BJ (cell line): ENCODE data around the gene OCEL1. TPM values are rescaled to one million over a fixed set of nuclear protein-coding genes. Genes with fewer than 3 reads are reported as not detected.

ENCODE experiments used
- CTCF ChIA-PET: fragments of 350-600 bp; formaldehyde crosslinking; extraction: SDS; loops from one replicate; lab custom pipeline; 2021; ENCODE audit warnings: antibody characterized with exemption, inconsistent platforms; lab: Yijun Ruan, JAX
- POLR2A ChIA-PET: fragments of 300-600 bp; sonication (Branson Sonifier 250); formaldehyde crosslinking; extraction: SDS; loops from one replicate; lab custom pipeline; 2021; ENCODE audit warnings: antibody characterized with exemption; lab: Charles Lee
- DNase-seq: peaks from one replicate; pipeline ENCODE4 v3.0.0-alpha.2; 2011; ENCODE audit warnings: low read depth
- H3K27me3 ChIP-seq: 2 replicates; pipeline ENCODE4 v1.6.0; 2011; ENCODE audit warnings: low read length; ENCODE audit not compliant: control insufficient read depth, insufficient read depth
- H3K36me3 ChIP-seq: 2 replicates; pipeline ENCODE4 v1.5.1; 2011; ENCODE audit warnings: low read length; ENCODE audit not compliant: control insufficient read depth, insufficient read depth
- H3K4me3 ChIP-seq: 2 replicates; pipeline ENCODE4 v1.5.1; 2011; ENCODE audit warnings: low read depth, mild to moderate bottlenecking, control low read depth, low read length
- polyA plus RNA-seq: library from polyadenylated mRNA; depleted of rRNA; stranded (reverse); fragments of >200 nt; gene quantifications from 2 replicates; pipeline ENCODE4 v1.2.3, GENCODE V29; 2011
- TF ChIP-seq, protein P1 (sequence below): IDR thresholded peaks from 2 replicates; pipeline ENCODE4 v1.5.1; 2011; ENCODE audit warnings: low read depth, mild to moderate bottlenecking, control low read depth, inconsistent platforms, low read length, moderate library complexity; ENCODE audit not compliant: insufficient read depth

The OCEL1 gene
- polyA plus RNA-seq, 1 experiment = 10.0 TPM

DNA sequence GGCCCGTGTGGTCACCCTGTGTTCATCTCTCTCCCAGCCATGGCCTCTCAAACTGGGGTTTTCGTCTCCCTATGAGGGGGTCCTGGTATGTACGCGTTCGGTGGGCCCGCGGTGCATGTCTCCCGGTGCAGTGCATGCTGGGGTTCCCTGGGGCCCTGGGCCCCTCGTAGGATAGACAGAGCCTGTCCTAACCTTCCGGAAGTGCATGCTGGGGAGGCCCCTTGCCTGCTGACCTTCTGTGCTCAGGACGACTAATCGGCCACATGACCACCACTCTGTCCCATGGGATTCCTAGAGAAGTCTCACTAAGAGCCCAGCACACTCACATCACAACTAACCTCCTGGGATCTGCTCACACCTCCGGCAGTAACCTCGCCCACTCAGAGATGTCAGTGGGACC lies 15.7 kb upstream of the OCEL1 start:
- ChIA-PET POLR2A (no interaction called here), CTCF (interaction anchor here (1.4 kb wide), 1 partner anchor 16 kb away, joined by 3 read pairs; the partner anchor contains the start of gene OCEL1)
- TF ChIP-seq, protein P1, sequence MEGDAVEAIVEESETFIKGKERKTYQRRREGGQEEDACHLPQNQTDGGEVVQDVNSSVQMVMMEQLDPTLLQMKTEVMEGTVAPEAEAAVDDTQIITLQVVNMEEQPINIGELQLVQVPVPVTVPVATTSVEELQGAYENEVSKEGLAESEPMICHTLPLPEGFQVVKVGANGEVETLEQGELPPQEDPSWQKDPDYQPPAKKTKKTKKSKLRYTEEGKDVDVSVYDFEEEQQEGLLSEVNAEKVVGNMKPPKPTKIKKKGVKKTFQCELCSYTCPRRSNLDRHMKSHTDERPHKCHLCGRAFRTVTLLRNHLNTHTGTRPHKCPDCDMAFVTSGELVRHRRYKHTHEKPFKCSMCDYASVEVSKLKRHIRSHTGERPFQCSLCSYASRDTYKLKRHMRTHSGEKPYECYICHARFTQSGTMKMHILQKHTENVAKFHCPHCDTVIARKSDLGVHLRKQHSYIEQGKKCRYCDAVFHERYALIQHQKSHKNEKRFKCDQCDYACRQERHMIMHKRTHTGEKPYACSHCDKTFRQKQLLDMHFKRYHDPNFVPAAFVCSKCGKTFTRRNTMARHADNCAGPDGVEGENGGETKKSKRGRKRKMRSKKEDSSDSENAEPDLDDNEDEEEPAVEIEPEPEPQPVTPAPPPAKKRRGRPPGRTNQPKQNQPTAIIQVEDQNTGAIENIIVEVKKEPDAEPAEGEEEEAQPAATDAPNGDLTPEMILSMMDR = no peak
- no peak for DNase-seq
- no peaks in the 10 kb centered on the region for H3K27me3 ChIP-seq
- H3K36me3 ChIP-seq = peaks cover 43% of the 10 kb centered on the region
- no peak overlapping the region for H3K4me3 ChIP-seq

DNA sequence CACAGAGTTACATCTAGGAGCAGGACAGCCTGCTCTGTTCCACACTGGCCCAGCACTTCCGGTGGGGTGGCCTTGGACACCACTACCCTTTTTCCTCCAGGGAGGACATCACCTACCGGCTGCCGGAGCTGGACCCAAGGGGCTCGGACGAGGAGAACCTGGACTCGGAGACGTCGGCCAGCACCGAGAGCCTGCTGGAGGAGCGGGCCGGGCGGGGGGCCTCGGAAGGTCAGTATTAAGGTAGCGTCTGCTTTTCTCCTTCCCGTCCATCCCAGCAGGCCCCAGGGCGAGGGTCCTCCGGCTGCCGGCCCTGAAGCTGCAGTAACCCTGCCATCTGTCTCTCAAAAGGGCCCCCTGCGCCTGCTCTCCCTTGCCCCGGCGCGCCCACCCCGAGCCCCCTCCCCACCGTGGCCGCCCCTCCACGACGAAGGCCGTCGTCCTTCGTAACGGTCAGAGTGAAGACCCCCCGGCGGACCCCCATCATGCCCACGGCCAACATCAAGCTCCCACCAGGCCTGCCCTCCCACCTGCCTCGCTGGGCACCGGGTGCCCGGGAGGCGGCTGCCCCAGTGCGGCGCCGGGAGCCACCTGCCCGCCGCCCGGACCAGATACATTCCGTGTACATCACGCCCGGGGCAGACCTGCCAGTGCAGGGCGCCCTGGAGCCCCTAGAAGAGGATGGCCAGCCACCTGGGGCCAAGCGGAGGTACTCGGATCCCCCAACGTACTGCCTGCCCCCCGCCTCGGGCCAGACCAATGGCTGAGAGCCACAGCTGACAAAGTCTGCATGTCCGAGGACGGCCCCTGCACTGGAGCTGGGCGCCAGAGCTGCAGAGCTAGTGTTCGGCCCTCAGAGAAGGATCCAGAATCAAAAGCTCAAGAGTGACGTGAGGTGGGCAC lies 14.2 kb upstream of the OCEL1 start:
- TF ChIP-seq, protein P1 = no peak
- DNase-seq = no peak
- Histone ChIP-seq H3K4me3 (no peak overlapping the region), H3K27me3 (no peaks in the 10 kb centered on the region), H3K36me3 (peaks cover 31% of the 10 kb centered on the region)
- ChIA-PET CTCF (no interaction called here), POLR2A (interaction anchor here (0.6 kb wide), 1 partner anchor 15 kb away, joined by 5 read pairs; no protein-coding TSS in a partner anchor)

DNA sequence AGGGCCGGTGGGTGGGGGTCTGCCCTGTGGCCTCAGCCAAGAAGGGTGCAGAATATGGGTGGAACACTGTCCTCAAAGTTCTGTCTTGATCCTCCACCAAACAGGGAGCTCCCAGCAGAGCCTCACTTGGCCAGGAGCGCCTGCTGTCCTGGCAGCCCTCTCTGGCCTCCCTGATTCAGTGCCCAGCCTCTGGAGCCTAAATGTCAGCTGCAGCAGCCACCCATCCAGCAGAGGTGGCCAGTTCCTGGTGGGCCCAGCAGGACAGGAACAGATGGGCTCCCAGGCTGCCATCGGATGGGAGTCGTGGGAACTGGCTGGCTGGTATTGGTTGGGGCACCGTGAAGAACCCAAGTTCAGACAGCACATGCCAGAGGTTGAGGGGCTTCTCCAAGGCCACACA lies 12.7 kb upstream of the OCEL1 start:
- H3K36me3 ChIP-seq = peaks cover 34% of the 10 kb centered on the region
- TF ChIP-seq, protein P1 = no peak
- H3K27me3 ChIP-seq = no peaks in the 10 kb centered on the region
- POLR2A ChIA-PET = no interaction called here
- no peak overlapping the region for H3K4me3 ChIP-seq
- DNase-seq = no peak
- CTCF ChIA-PET = no interaction called here

DNA sequence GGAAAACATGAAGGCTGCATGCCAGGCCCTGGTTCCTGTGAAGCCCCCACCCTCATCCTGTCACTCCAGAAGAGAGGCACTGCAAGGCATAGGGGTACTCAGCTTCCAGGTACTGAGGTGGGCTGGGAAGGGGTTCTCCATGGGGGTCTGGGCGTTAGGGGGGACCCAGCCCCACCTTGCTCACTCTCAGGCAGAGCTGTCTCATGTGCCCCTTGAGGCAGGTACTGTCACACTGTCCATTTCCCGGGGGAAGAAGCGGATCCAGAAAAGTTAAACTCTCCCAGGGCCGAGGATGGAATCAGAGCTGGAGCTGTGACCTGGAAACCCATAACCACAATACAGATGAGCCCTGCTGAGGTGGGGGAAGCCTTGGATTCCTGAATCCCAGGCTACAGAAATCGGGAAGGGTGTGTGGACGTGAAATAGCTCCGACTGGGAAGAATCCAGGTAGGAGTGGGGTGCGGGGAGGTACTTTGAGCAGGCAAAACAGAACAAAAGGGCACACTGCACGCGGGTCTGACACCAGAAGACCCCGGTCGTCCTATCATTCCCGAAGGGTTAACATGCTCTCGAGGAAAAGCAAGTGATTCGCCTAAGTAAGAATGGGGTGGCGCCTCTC lies 11.4 kb upstream of the OCEL1 start:
- peaks cover 29% of the 10 kb centered on the region for H3K36me3 ChIP-seq

More for the DNA sequence above, 11.4 kb upstream of the OCEL1 start:
- no peaks in the 10 kb centered on the region for H3K27me3 ChIP-seq
- ChIA-PET POLR2A (interaction anchor here (0.6 kb wide), 1 partner anchor 15 kb away, joined by 3 read pairs; no protein-coding TSS in a partner anchor), CTCF (interaction anchor here (1.1 to 1.9 kb wide), 4 partner anchors 9 to 77 kb away, joined by 4 to 9 read pairs (median 7); partner anchors contain the start of gene OCEL1)
- peak overlapping the region; percentile 88 for H3K4me3 ChIP-seq
- DNase-seq = no peak
- TF ChIP-seq, protein P1 = no peak
